IMR-90 (cell line): ENCODE measurements around the gene THRB. TPM values are rescaled to one million over a fixed set of nuclear protein-coding genes. Genes with fewer than 3 reads are reported as not detected.

Source experiments
- ATAC-seq: fragments of 200-7000 bp; cut with Tn5 transposase; 2 replicates; pipeline ENCODE4 v1.9.1; 2020; ENCODE audit warnings: low read depth, mild to moderate bottlenecking, moderate library complexity
- BruUV-seq: library from RNA; stranded (reverse); fragments of 400-500 nt; replicated peaks from 2 replicates; lab custom pipeline; 2021; lab: Mats Ljungman, UMichigan
- CTCF ChIA-PET: fragments of 300-600 bp; formaldehyde crosslinking; extraction: SDS; loops from one replicate; lab custom pipeline; 2021; ENCODE audit warnings: antibody characterized with exemption; lab: Yijun Ruan, JAX
- POLR2A ChIA-PET: fragments of 300-600 bp; sonication (Branson Sonifier 250); formaldehyde crosslinking; loops from one replicate; lab custom pipeline; 2022; ENCODE audit warnings: antibody characterized with exemption; ENCODE audit not compliant: unreplicated experiment; lab: Charles Lee
- DNase-seq: peaks from one replicate; pipeline ENCODE4 v3.0.0; 2013
- H2AFZ ChIP-seq: replicated peaks from 2 replicates; pipeline ENCODE3; 2013; ENCODE audit warnings: low read length, mild to moderate bottlenecking; ENCODE audit not compliant: poor library complexity
- H2AK5ac ChIP-seq: 2 replicates; pipeline ENCODE4 v1.6.1; 2013; ENCODE audit warnings: low read depth, low read length, inconsistent platforms
- H2AK9ac ChIP-seq: replicated peaks from 2 replicates; pipeline ENCODE3; 2013; ENCODE audit warnings: mild to moderate bottlenecking, low read depth, low read length, moderate library complexity; ENCODE audit not compliant: poor library complexity
- H2BK120ac ChIP-seq: 2 replicates; pipeline ENCODE4 v1.6.1; 2013; ENCODE audit warnings: low read depth, low read length, inconsistent platforms
- H2BK15ac ChIP-seq: 3 replicates; pipeline ENCODE4 v1.6.1; 2013; ENCODE audit warnings: low read depth, low read length, inconsistent platforms
- H2BK20ac ChIP-seq: 2 replicates; pipeline ENCODE4 v1.6.1; 2013; ENCODE audit warnings: low read depth, mild to moderate bottlenecking, inconsistent platforms, low read length, moderate library complexity
- H2BK5ac ChIP-seq: 2 replicates; pipeline ENCODE4 v1.6.1; 2013; ENCODE audit warnings: mild to moderate bottlenecking, low read depth, low read length, inconsistent platforms; ENCODE audit not compliant: poor library complexity, severe bottlenecking
- H3K14ac ChIP-seq: replicated peaks from 2 replicates; pipeline ENCODE4 v1.6.1; 2013; ENCODE audit warnings: low read depth, low read length, inconsistent platforms
- H3K18ac ChIP-seq: 2 replicates; pipeline ENCODE4 v1.6.1; 2013; ENCODE audit warnings: low read depth, low read length, control low read depth
- H3K23ac ChIP-seq: 2 replicates; pipeline ENCODE4 v1.6.1; 2013; ENCODE audit warnings: low read depth, low read length, inconsistent platforms
- H3K27ac ChIP-seq: 2 replicates; pipeline ENCODE4 v1.5.1; 2013; ENCODE audit warnings: mild to moderate bottlenecking, control low read depth, low read length; ENCODE audit not compliant: insufficient read depth
- H3K27me3 ChIP-seq: 2 replicates; pipeline ENCODE4 v1.6.1; 2013; ENCODE audit warnings: low read length; ENCODE audit not compliant: control insufficient read depth, insufficient read depth
- H3K36me3 ChIP-seq: 2 replicates; pipeline ENCODE4 v1.6.1; 2013; ENCODE audit warnings: low read length, mixed read lengths; ENCODE audit not compliant: control insufficient read depth, insufficient read depth
- H3K4ac ChIP-seq: 2 replicates; pipeline ENCODE4 v1.6.1; 2013; ENCODE audit warnings: low read depth, low read length, inconsistent platforms
- H3K4me1 ChIP-seq: 2 replicates; pipeline ENCODE4 v1.6.1; 2013; ENCODE audit warnings: low read length, mixed read lengths; ENCODE audit not compliant: control insufficient read depth, insufficient read depth
- H3K4me2 ChIP-seq: 2 replicates; pipeline ENCODE4 v1.6.1; 2013; ENCODE audit warnings: low read depth, mild to moderate bottlenecking, control low read depth, low read length, moderate library complexity
- H3K4me3 ChIP-seq: 2 replicates; pipeline ENCODE4 v1.5.1; 2013; ENCODE audit warnings: low read depth, mild to moderate bottlenecking, control low read depth, low read length, moderate library complexity; ENCODE audit not compliant: insufficient read depth
- H3K56ac ChIP-seq: 2 replicates; pipeline ENCODE4 v1.6.1; 2013; ENCODE audit warnings: low read length, inconsistent platforms; ENCODE audit not compliant: insufficient read depth; ENCODE audit errors: extremely low read depth
- H3K79me1 ChIP-seq, 2 experiments: 2 replicates each; pipeline ENCODE4 v1.6.1; 2013; ENCODE audit warnings: low read length in 2 of 2, inconsistent platforms in 1 of 2, low read depth in 1 of 2
- H3K9ac ChIP-seq: 2 replicates; pipeline ENCODE4 v1.6.1; 2013; ENCODE audit warnings: low read depth, low read length, control low read depth
- H3K9me1 ChIP-seq: 2 replicates; pipeline ENCODE4 v1.6.1; 2013; ENCODE audit warnings: low read length, inconsistent platforms; ENCODE audit not compliant: insufficient read depth
- H3K9me3 ChIP-seq: 2 replicates; pipeline ENCODE4 v1.6.1; 2013; ENCODE audit warnings: low read length; ENCODE audit not compliant: control insufficient read depth, insufficient read depth
- H4K20me1 ChIP-seq: 2 replicates; pipeline ENCODE4 v1.6.1; 2013; ENCODE audit warnings: low read length, inconsistent platforms; ENCODE audit not compliant: insufficient read depth
- H4K5ac ChIP-seq: 2 replicates; pipeline ENCODE4 v1.6.1; 2013; ENCODE audit warnings: mild to moderate bottlenecking, low read depth, low read length, control low read depth
- H4K8ac ChIP-seq, 2 experiments: 2 replicates each; pipeline ENCODE4 v1.6.1; 2013; ENCODE audit warnings: low read depth in 2 of 2, low read length in 2 of 2, control low read depth in 1 of 2, inconsistent platforms in 1 of 2
- H4K91ac ChIP-seq: 2 replicates; pipeline ENCODE4 v1.6.1; 2013; ENCODE audit warnings: low read depth, low read length, inconsistent platforms; ENCODE audit not compliant: insufficient read depth
- CEBPB ChIP-seq: IDR thresholded peaks from 2 replicates; pipeline ENCODE4 v1.6.1; 2012; ENCODE audit warnings: low read depth, low read length, improper control_type of control experiment
- CHD1 ChIP-seq: IDR thresholded peaks from 2 replicates; pipeline ENCODE4 v1.6.1; 2012; ENCODE audit warnings: low read depth, low read length, improper control_type of control experiment
- NFE2L2 ChIP-seq: fragments of 150-350 bp; IDR thresholded peaks from 2 replicates; pipeline ENCODE4 v1.6.1; 2016; ENCODE audit warnings: low read depth, mild to moderate bottlenecking, low read length
- RAD21 ChIP-seq: IDR thresholded peaks from 2 replicates; pipeline ENCODE4 v1.6.1; 2012; ENCODE audit warnings: low read length, improper control_type of control experiment
- RCOR1 ChIP-seq: IDR thresholded peaks from 2 replicates; pipeline ENCODE4 v1.6.1; 2012; ENCODE audit warnings: mild to moderate bottlenecking, low read length, improper control_type of control experiment; ENCODE audit not compliant: insufficient replicate concordance
- RFX5 ChIP-seq: IDR thresholded peaks from 2 replicates; pipeline ENCODE4 v1.8.0; 2012; ENCODE audit warnings: low read depth, mild to moderate bottlenecking, low read length, moderate library complexity
- WGBS, 2 experiments: methylation state at CpG; one replicate each; pipeline versions ENCODE4 v1.1.5 to v1.1.7; 2013; ENCODE audit warnings: missing lambda C conversion rate in 2 of 2; ENCODE audit not compliant: insufficient read length in 1 of 2; ENCODE audit errors: extremely low coverage in 2 of 2; 5-methylcytosine and 5-hydroxymethylcytosine counted together
- dilution Hi-C: fragments of 300-500 bp; cut with HindIII; formaldehyde crosslinking; loops from one replicate; pipeline ENCODE4 v1.14.3; 2018; ENCODE audit warnings: low sequenced_read_pairs; ENCODE audit not compliant: unreplicated experiment
- in situ Hi-C: fragments of 300-500 bp; cut with MboI; formaldehyde crosslinking; loops from 3 replicates; pipeline ENCODE4 v1.14.3; 2019; ENCODE audit warnings: low sequenced_read_pairs, inconsistent platforms, mixed read lengths
- intact Hi-C: fragments of 100-400 bp; cut with micrococcal nuclease; formaldehyde crosslinking; loops from 2 replicates; pipeline ENCODE4 v1.10.0; 2022
- polyA plus RNA-seq, 3 experiments: library from polyadenylated mRNA; depleted of rRNA; stranded (reverse); fragments of >200 nt; gene quantifications; 2 replicates each; pipeline ENCODE4 v1.2.3, GENCODE V29; 2012; ENCODE audit warnings: low replicate concordance in 1 of 3
- total RNA-seq: library from RNA; depleted of rRNA; stranded (reverse); fragments of >200 nt; gene quantifications from 2 replicates; pipeline ENCODE4 v1.2.3, GENCODE V29; 2012

The THRB gene
- total and polyA plus RNA-seq, 2 of the 4 experiments (the other 2 are of a cell fraction) = under 0.01 TPM; not detected in 1

GRCh38 chr3:24373198-24373959 is 121.3 kb downstream of the THRB start (continued):
- TF ChIP-seq CHD1 = no peak

- Histone ChIP-seq H2AK9ac (no peak overlapping the region), H3K27ac (no peak overlapping the region), H3K4me3 (no peak overlapping the region), H3K79me1 (no peaks in the 10 kb centered on the region), H2BK15ac (no peak overlapping the region), H2AFZ (no peak overlapping the region), H2BK5ac (no peak overlapping the region), H3K14ac (no peak overlapping the region), H3K4me2 (no peak overlapping the region), H4K8ac (no peak overlapping the region), H3K9ac (no peak overlapping the region), H3K36me3 (no peaks in the 10 kb centered on the region), H3K4ac (no peak overlapping the region), H4K91ac (no peak overlapping the region), H2BK120ac (no peak overlapping the region), H3K4me1 (no peaks in the 10 kb centered on the region), H3K9me3 (no peaks in the 10 kb centered on the region), H4K5ac (no peak overlapping the region), H3K56ac (no peak overlapping the region), H3K23ac (no peak overlapping the region), H4K20me1 (no peaks in the 10 kb centered on the region), H2BK20ac (no peak overlapping the region), H3K27me3 (no peaks in the 10 kb centered on the region), H3K18ac (no peak overlapping the region), H3K9me1 (no peaks in the 10 kb centered on the region), H2AK5ac (no peak overlapping the region)
- dilution Hi-C loops (no loop called here), intact Hi-C loops (no loop called here), in situ Hi-C loops (no loop called here)
- no peak for TF ChIP-seq CEBPB
- TF ChIP-seq RCOR1 = no peak
- no peak for TF ChIP-seq NFE2L2
- no peak for TF ChIP-seq RAD21
- TF ChIP-seq RFX5 = no peak
- 75% methylated on average over 2 of the region's 3 CpGs; no CpG with 5 or more reads in 1 of the 2 experiments for WGBS, 2 experiments
- no peak for DNase-seq
- CTCF ChIA-PET = no interaction called here
- POLR2A ChIA-PET = interaction anchor here (0.6 kb wide), 1 partner anchor 9 kb away, joined by 4 read pairs; no protein-coding TSS in a partner anchor
- BruUV-seq = no TSS peak
- ATAC-seq = no peak
Observed at GRCh38 chr3:24372559-24373197, 122.0 kb downstream of the THRB start.
